IPS-NIHi7 (cell line): ENCODE data around the gene ETNK2.
"Not testable (repeated sequence)": the region's sequence is repeated elsewhere in the genome, so short reads cannot be mapped to it uniquely, and the experiment has no call there.

ENCODE experiments used
- DNase-seq: peaks from one replicate; pipeline ENCODE4 v3.0.0; 2012; ENCODE audit warnings: mixed read lengths; ENCODE audit errors: extremely low spot score

Gene ETNK2

DNA sequence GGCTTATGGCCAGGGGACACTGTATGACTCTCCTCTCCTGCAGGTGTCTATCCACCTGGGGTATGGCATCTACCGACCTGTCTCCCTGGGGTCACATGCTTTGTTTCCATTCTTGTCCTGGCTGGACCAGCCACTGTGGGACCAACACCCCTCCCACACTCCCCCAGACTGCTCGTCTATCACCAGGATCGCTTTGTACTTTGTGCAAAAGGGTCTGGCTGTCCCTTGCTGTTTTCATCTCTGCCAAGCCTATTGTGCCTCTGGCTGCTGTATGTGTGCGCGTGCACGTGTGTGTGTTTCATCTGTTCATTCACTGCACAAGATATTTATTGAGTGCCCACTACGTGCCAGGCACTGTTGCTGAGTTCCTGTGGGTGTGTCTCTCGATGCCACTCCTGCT, 25.5 kb downstream of the ETNK2 start:
- DNase-seq: no peak

- DNase-seq: no peak
Observed at GRCh38 chr1:204125759-204126351, 26.0 kb downstream of the ETNK2 start.

- no peak for DNase-seq
Observed at GRCh38 chr1:204124639-204125038, 27.2 kb downstream of the ETNK2 start.

DNA sequence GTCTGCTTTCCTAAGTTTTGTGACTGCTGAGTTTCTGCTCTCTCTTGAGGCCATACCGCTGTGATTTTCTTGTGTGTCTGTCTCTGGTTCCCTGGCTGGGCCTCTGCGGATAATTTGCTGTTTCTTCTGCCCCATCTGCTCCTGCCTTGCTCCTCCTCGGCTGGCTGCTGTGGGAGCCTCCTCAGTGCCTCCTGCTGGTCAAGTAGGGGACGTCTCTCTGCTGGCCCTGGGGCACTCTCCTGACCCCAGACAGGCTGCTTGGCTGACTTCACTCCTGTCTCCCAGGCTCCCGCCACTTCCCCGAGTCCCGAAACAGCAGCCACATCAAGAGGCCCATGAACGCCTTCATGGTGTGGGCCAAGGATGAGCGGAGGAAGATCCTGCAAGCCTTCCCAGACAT, 28.5 kb downstream of the ETNK2 start:
- DNase-seq: peak; percentile 81

DNA sequence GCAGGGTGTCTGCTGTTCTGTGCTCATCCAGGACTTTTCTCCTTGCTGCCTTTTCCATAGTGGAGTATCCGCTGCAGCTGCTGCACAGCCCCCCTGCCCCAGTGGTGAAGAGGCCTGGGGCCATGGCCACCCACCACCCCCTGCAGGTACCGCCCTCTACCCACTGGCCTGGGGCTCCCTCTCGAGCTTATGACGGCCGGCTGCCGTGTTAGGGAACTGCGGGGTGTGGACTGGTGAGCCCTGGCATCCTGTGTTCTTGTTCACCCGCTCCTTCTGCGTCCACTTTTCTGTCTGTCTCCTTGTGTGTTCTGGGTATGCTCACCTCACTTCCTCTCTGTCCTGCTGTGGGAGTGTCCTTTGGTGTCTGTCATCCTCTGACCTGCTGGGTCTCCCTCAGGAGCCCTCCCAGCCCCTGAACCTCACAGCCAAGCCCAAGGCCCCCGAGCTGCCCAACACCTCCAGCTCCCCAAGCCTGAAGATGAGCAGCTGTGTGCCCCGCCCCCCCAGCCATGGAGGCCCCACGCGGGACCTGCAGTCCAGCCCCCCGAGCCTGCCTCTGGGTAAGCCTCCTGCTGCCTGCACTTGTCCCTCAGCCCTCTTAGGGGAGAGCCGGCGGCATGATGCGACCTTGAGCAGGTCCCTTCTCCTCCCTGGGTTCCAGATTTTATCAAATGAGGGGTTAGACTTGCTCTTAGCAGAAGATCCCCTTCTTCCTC, 29.8 kb downstream of the ETNK2 start:
- no peak for DNase-seq

- DNase-seq: no peak
Observed at GRCh38 chr1:204116539-204116938, 35.3 kb downstream of the ETNK2 start.

- no peak for DNase-seq
Observed at GRCh38 chr1:204115116-204115515, 36.7 kb downstream of the ETNK2 start.

DNA sequence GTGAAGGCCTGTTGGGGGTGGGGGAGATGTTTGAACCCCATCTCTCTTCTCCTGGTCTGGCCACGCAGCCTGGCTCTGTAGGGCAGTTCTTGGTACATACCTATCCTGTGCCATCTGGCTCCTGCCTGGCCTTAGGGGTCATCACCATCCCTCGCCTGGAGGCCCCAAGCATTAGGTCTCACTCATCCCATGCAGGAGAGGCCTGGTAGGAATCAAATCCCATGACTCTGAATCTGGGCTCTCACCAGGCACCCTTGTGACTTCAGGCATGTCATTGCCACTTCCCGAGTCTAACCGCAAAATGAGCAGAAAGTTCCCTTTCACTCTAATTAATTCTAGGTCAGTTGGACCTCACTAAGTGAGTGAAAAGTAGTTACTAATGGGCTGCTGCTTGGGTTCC, 37.2 kb downstream of the ETNK2 start:
- no peak for DNase-seq

GRCh38 chr1:204113896-204114295, 37.9 kb downstream of the ETNK2 start:
- DNase-seq: no peak

GRCh38 chr1:204112876-204113730, 38.7 kb downstream of the ETNK2 start:
- no peak for DNase-seq

GRCh38 chr1:204110894-204111633, 40.8 kb downstream of the ETNK2 start:
- no peak for DNase-seq

DNA sequence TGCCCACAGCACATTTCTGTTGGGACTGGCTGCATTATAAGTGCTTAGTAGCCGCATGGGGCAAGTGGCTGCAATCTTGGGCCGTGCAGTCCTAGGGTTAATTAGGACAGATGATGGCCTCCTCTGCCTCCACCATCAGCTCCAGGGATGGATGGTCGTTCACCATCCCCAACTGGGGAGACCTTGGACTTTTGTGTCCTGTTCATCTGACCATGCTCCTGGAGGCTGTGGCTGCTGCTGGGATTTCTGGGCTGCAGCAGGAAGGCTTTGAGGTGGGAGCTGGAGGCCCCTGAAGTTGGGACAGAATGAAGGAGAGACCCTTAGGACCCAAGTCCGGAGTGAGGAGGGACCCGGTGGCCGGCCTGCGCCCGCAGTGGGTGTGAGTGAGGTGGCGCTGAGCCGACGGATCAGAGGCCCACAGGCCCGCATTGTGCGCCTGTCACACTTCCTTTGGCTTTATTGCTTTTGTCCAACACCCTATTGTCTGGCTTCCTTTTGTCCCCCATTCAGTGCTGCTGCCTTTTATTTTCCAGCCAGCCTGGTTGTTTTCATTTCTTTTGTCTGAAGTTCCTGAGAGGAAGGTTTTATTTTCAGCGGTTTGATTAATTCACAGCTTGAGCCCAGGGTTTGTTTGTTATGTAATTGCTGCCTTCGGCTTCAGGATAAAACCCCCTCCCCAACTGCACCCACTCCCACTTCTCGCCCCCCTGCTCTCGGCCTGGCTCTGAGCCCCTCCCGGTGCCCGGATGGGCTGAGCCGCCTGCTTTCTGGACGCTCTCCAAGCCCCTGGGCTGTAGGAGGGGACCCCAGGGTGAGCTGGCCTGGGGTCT, 43.3 kb downstream of the ETNK2 start:
- DNase-seq: peak; percentile 81

- no peak for DNase-seq
Observed at GRCh38 chr1:204107892-204108291, 44.0 kb downstream of the ETNK2 start.

DNA sequence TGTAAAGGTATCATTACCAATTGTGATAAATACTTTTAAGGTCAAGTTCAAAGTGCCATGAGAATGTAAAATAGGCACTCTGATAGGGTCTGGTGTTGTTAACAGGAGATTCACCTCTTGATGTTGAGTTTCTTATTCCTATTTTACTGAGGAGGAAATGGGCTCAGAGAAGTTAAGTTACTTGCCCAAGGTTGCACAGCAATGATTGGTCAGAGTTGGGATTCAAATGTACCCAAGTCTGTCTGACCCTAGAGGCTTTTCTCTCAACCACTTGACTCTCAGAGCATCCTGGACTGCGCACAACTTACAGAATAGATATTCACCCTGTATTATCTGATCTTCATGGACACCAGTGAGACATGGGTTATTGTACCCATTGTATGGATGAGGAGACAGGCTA, 45.0 kb downstream of the ETNK2 start:
- DNase-seq: no peak

DNA sequence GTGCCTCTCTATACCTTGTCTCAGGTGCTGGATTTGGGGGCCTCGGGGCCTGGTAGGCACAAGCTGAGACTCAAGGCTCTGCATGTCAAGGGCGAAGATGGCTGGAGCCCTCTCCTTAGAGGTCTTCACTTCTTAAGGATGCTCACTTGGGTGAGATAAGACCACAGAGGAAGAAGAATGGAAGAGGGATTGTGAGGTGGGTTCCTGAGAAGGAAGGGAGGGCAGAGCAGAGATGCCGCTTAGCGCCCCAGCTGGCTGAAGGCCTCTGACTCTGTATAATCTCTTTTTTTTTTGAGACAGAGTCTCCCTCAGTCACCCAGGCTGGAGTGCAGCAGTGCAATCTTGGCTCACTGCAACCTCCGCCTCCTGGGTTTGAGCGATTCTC, 46.7 kb downstream of the ETNK2 start:
- DNase-seq: no peak

- DNase-seq: no peak
Observed at GRCh38 chr1:204104331-204105130, 47.3 kb downstream of the ETNK2 start.

DNA sequence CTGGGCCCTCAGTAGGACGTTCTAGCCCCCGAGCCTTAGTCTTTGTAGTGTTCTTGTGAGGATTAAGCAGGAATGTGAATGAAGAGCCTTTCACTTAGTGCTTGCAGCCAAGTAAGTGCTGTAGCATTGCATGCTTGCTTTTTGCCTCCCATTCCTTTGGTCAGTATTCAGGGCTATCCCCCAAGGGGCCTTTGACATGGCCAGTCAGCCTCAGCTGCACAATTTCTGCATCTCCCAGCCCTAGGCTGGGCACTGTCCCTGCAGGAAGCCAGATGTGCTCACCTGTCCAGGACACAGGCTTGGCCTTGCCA, 48.5 kb downstream of the ETNK2 start:
- DNase-seq: no peak

DNA sequence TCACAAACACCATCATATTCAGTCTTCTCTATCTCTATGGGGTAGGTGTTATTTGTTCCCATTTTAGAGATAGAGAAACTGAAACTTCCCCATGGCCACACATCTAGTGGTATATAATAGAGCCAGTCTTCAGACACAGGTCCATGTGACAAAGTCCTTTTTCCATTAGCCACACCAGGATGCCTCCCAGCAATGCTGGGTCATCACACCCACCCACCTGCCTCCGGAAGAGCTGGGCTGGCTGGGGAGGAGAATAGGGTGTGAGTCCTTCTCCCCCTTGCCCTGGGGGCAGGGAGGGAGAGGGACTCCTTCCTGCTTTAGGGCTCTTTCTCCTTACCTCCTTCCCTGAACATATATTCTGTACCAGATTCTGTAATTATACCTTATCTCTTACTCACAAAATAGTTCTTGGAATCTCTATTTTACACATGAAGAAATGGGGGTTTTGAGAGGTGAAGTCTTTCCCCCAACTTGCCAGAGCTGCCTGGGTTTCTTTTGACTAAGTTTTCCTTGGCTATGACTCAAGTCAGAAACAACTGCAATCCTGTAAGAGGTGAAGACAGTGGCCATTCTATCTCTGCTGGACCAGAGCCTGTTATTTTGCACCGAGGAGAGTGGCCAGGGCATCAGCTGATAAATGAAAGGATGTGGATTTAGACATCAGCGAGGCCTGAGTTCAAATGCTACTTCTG, 49.0 kb downstream of the ETNK2 start:
- no peak for DNase-seq

- no peak for DNase-seq
Observed at GRCh38 chr1:204102029-204102611, 49.7 kb downstream of the ETNK2 start.

DNA sequence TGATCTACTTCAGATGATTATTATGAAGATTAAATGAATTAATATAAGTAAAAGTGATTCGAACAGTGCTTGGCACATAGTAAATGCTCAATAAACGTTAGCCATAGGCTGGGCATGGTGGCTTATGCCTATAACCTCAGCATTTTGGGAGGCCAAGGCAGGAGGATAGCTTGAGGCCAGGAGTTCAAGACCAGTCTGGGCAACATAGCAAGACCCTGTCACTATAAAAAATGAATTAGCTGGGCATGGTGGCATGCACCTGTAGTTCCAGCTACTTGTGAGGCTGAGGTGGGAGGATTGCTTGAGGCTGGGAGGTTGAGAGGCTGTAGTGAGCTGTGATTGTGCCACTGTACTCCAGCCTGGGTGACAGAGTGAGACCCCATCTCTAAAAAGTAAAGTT, 52.1 kb downstream of the ETNK2 start:
- not testable (repeated sequence) for DNase-seq
